HepG2 (cell line): ENCODE measurements around the gene DNAJC7. TPM values are rescaled to one million over a fixed set of nuclear protein-coding genes. Genes with fewer than 3 reads are reported as not detected.

Experiments
- ATF1 ChIP-seq: IDR thresholded peaks from 2 replicates; pipeline ENCODE4 v1.6.1; 2016; ENCODE audit warnings: mild to moderate bottlenecking, control low read depth
- CEBPB ChIP-seq: IDR thresholded peaks from 2 replicates; pipeline ENCODE4 v1.6.1; 2011; ENCODE audit warnings: low read depth, low read length, improper control_type of control experiment, borderline replicate concordance
- DPF2 ChIP-seq: sonication (generic); formaldehyde crosslinking; IDR thresholded peaks from 2 replicates; pipeline ENCODE4 v1.4.0; 2020; ENCODE audit warnings: mild to moderate bottlenecking, low read depth, missing genetic modification reagents, borderline replicate concordance
- HOXA7 ChIP-seq: sonication (generic); formaldehyde crosslinking; IDR thresholded peaks from 2 replicates; pipeline ENCODE4 v1.8.1; 2022; ENCODE audit warnings: mild to moderate bottlenecking, missing genetic modification reagents, moderate library complexity
- MAF1 ChIP-seq: sonication (generic); formaldehyde crosslinking; IDR thresholded peaks from 2 replicates; pipeline ENCODE4 v1.5.0; 2020; ENCODE audit warnings: missing genetic modification reagents, borderline replicate concordance
- MED13 ChIP-seq: sonication (generic); formaldehyde crosslinking; IDR thresholded peaks from 2 replicates; pipeline ENCODE4 v1.5.0; 2020; ENCODE audit warnings: missing genetic modification reagents
- MLX ChIP-seq: IDR thresholded peaks from 2 replicates; pipeline ENCODE4 v1.6.1; 2016
- NR2F1 ChIP-seq, 2 experiments: fragments of 450-650 bp in 1 of 2; formaldehyde crosslinking in 1 of 2; IDR thresholded peaks; 2 replicates each; pipeline versions ENCODE4 v1.5.0 to v1.6.1; 2016 to 2020; ENCODE audit warnings: mild to moderate bottlenecking in 1 of 2, missing compliant biosample characterization in 1 of 2, missing genetic modification reagents in 1 of 2, moderate library complexity in 1 of 2
- PHB2 ChIP-seq: fragments of 450-650 bp; IDR thresholded peaks from 2 replicates; pipeline ENCODE4 v1.6.1; 2018; ENCODE audit not compliant: partially characterized antibody
- RBFOX2 ChIP-seq: fragments of 200-400 bp; formaldehyde crosslinking; IDR thresholded peaks from 2 replicates; pipeline ENCODE4 v1.6.1; 2017; ENCODE audit warnings: low read depth, mild to moderate bottlenecking, low read length
- RBM39 ChIP-seq: fragments of 200-400 bp; formaldehyde crosslinking; IDR thresholded peaks from one replicate; pipeline ENCODE4 v1.6.1; 2018; ENCODE audit warnings: antibody characterized with exemption, mild to moderate bottlenecking, low read depth, low read length; ENCODE audit not compliant: poor library complexity, severe bottlenecking
- REL ChIP-seq: sonication (generic); formaldehyde crosslinking; conservative IDR thresholded peaks from 2 replicates; pipeline ENCODE4 v1.8.0; 2022; ENCODE audit warnings: mild to moderate bottlenecking, missing genetic modification reagents, moderate library complexity
- REST ChIP-seq, 2 experiments: IDR thresholded peaks; 2 replicates each; pipeline ENCODE4 v1.6.1; 2011 to 2012; ENCODE audit warnings: low read length in 2 of 2, borderline replicate concordance in 1 of 2, low read depth in 1 of 2, mild to moderate bottlenecking in 1 of 2, moderate library complexity in 1 of 2
- RFX5 ChIP-seq: IDR thresholded peaks from 2 replicates; pipeline ENCODE4 v1.6.1; 2011; ENCODE audit warnings: low read depth, low read length, improper control_type of control experiment
- TIGD3 ChIP-seq: sonication (generic); formaldehyde crosslinking; IDR thresholded peaks from 2 replicates; pipeline ENCODE4 v1.5.1; 2020; ENCODE audit warnings: mild to moderate bottlenecking, missing genetic modification reagents, borderline replicate concordance
- TMF1 ChIP-seq: sonication (generic); formaldehyde crosslinking; IDR thresholded peaks from 2 replicates; pipeline ENCODE4 v1.8.1; 2022; ENCODE audit warnings: low read depth, missing genetic modification reagents
- XBP1 ChIP-seq: sonication (generic); formaldehyde crosslinking; IDR thresholded peaks from 2 replicates; pipeline ENCODE4 v1.5.0; 2020; ENCODE audit warnings: missing genetic modification reagents
- ZFAT ChIP-seq: sonication (generic); formaldehyde crosslinking; conservative IDR thresholded peaks from 2 replicates; pipeline ENCODE4 v1.8.1; 2023; ENCODE audit warnings: missing genetic modification reagents, inconsistent platforms
- ZNF317 ChIP-seq: sonication (generic); formaldehyde crosslinking; IDR thresholded peaks from 2 replicates; pipeline ENCODE4 v1.5.0; 2020; ENCODE audit warnings: mild to moderate bottlenecking, missing genetic modification reagents
- ZNF704 ChIP-seq: sonication (generic); formaldehyde crosslinking; IDR thresholded peaks from 2 replicates; pipeline ENCODE4 v1.8.1; 2023; ENCODE audit warnings: mild to moderate bottlenecking, inconsistent platforms, moderate library complexity, missing genetic modification reagents, borderline replicate concordance
- ZNF784 ChIP-seq: sonication (generic); formaldehyde crosslinking; IDR thresholded peaks from 2 replicates; pipeline ENCODE4 v1.5.1; 2020; ENCODE audit warnings: missing genetic modification reagents, mild to moderate bottlenecking, borderline replicate concordance
- ZSCAN9 ChIP-seq: IDR thresholded peaks from 2 replicates; pipeline ENCODE4 v1.6.1; 2016; ENCODE audit warnings: borderline replicate concordance
- polyA plus RNA-seq, 8 experiments: library from polyadenylated mRNA; depleted of rRNA in 3 of 8; stranded (reverse) in 7 of 8; unstranded in 1 of 8; fragments of >200 nt; fragmentation: Illumina TruSeq in 4 of 8; extraction: Trizol in 4 of 8; gene quantifications; 2 replicates each; pipeline versions ENCODE4 v1.2.1 to v1.2.3, GENCODE V29; 2011 to 2016; ENCODE audit warnings: low read depth in 4 of 8, missing spikeins in 1 of 8, mixed read lengths in 1 of 8; ENCODE audit not compliant: insufficient read depth in 1 of 8
- total RNA-seq, 5 experiments: library from RNA; depleted of rRNA; stranded (reverse); fragments of >200 nt; fragmentation: Illumina TruSeq; extraction: Trizol; gene quantifications; 2 replicates each; pipeline ENCODE4 v1.2.3, GENCODE V29; 2016; ENCODE audit warnings: low read depth in 1 of 5

DNAJC7 gene
- total and polyA plus RNA-seq, 2 of the 13 experiments (the other 11 are each of a cell fraction or from before 2014, with no cell fraction given), result 47.7 to 132 TPM

- TF ChIP-seq ZNF317 (CRISPR knock-in tag) (no peak), XBP1 (CRISPR knock-in tag) (no peak), RBFOX2 (peak; percentile 28), TIGD3 (CRISPR knock-in tag) (no peak), PHB2 (no peak), CEBPB (peak; percentile 52), RBM39 (no peak), ZSCAN9 (CRISPR knock-in tag) (no peak), REST (IDR thresholded peaks at IDR 0.05; ENCODE audit: borderline replicate concordance in 1 of 2, low read depth in 1 of 2, low read length in 2 of 2) (no peak), HOXA7 (CRISPR knock-in tag) (no peak), REL (CRISPR knock-in tag) (no peak), ZNF784 (CRISPR knock-in tag) (no peak), ZNF704 (CRISPR knock-in tag) (no peak), MLX (CRISPR knock-in tag) (no peak), MAF1 (CRISPR knock-in tag) (no peak), ZFAT (no peak), MED13 (CRISPR knock-in tag) (no peak), RFX5 (no peak), NR2F1 (CRISPR knock-in tag; IDR thresholded peaks at IDR 0.05) (no peak), ATF1 (CRISPR knock-in tag) (no peak), DPF2 (no peak), TMF1 (no peak)
Observed at GRCh38 chr17:41971721-41972523, 45.3 kb downstream of the DNAJC7 start (continued).
